ENCODE data around the gene KLLN. TPM values are rescaled to one million over a fixed set of nuclear protein-coding genes. Genes with fewer than 3 reads are reported as not detected.
"Not testable (repeated sequence)": the region's sequence is repeated elsewhere in the genome, so short reads cannot be mapped to it uniquely, and the experiment has no call there.

Gene KLLN
- total RNA-seq, 2 experiments from 2014 or later: 0.58 to 0.64 TPM

- peaks cover 18% of the 10 kb centered on the region for H3K4me1 Mint-ChIP-seq
- peaks cover 3% of the 10 kb centered on the region for H3K9me3 Mint-ChIP-seq
- peaks cover 9% of the 10 kb centered on the region for H3K36me3 Mint-ChIP-seq
- H3K27me3 Mint-ChIP-seq: no peaks in the 10 kb centered on the region
- H3K4me3 Mint-ChIP-seq: peak overlapping the region; percentile 24
- H3K27ac Mint-ChIP-seq: peak overlapping the region; percentile 6
- DNase-seq: no peak
Observed at GRCh38 chr10:87860156-87860795, 3.1 kb downstream of the KLLN start.

- DNase-seq, H3K4me3 Mint-ChIP-seq, H3K9me3 Mint-ChIP-seq, H3K27me3 Mint-ChIP-seq, H3K36me3 Mint-ChIP-seq, H3K27ac Mint-ChIP-seq: not testable (repeated sequence)
- peaks cover 10% of the 10 kb centered on the region for H3K4me1 Mint-ChIP-seq
Observed at GRCh38 chr10:87855665-87856064, 7.7 kb downstream of the KLLN start.

GRCh38 chr10:87855247-87855646, 8.1 kb downstream of the KLLN start:
- DNase-seq, H3K36me3 Mint-ChIP-seq, H3K4me1 Mint-ChIP-seq, H3K9me3 Mint-ChIP-seq, H3K4me3 Mint-ChIP-seq, H3K27me3 Mint-ChIP-seq, H3K27ac Mint-ChIP-seq: not testable (repeated sequence)

- no peak overlapping the region for H3K4me3 Mint-ChIP-seq
- H3K9me3 Mint-ChIP-seq: peaks cover 3% of the 10 kb centered on the region
- H3K27ac Mint-ChIP-seq: no peak overlapping the region
- H3K27me3 Mint-ChIP-seq: no peaks in the 10 kb centered on the region
- DNase-seq: no peak
- no peaks in the 10 kb centered on the region for H3K36me3 Mint-ChIP-seq
- peaks cover 4% of the 10 kb centered on the region for H3K4me1 Mint-ChIP-seq
Observed at GRCh38 chr10:87852089-87852488, 11.2 kb downstream of the KLLN start.

GRCh38 chr10:87850742-87851205, 12.6 kb downstream of the KLLN start:
- Mint-ChIP-seq H3K27me3 (no peaks in the 10 kb centered on the region), H3K36me3 (no peaks in the 10 kb centered on the region), H3K4me1 (peaks cover 4% of the 10 kb centered on the region), H3K4me3 (no peak overlapping the region), H3K9me3 (peaks cover 2% of the 10 kb centered on the region), H3K27ac (no peak overlapping the region)
- DNase-seq: peak; percentile 31

- Mint-ChIP-seq H3K4me3 (no peak overlapping the region), H3K27me3 (no peaks in the 10 kb centered on the region), H3K4me1 (peaks cover 4% of the 10 kb centered on the region), H3K9me3 (no peaks in the 10 kb centered on the region), H3K36me3 (no peaks in the 10 kb centered on the region), H3K27ac (no peak overlapping the region)
- DNase-seq: no peak
Observed at GRCh38 chr10:87849001-87849400, 14.3 kb downstream of the KLLN start.

GRCh38 chr10:87847550-87847949, 15.8 kb downstream of the KLLN start:
- Mint-ChIP-seq H3K36me3 (no peaks in the 10 kb centered on the region), H3K27me3 (no peaks in the 10 kb centered on the region), H3K4me3 (no peak overlapping the region), H3K9me3 (no peaks in the 10 kb centered on the region), H3K4me1 (peaks cover 4% of the 10 kb centered on the region), H3K27ac (no peak overlapping the region)
- DNase-seq: no peak

GRCh38 chr10:87846711-87847110, 16.6 kb downstream of the KLLN start:
- DNase-seq, H3K4me1 Mint-ChIP-seq, H3K9me3 Mint-ChIP-seq, H3K27ac Mint-ChIP-seq, H3K4me3 Mint-ChIP-seq, H3K27me3 Mint-ChIP-seq, H3K36me3 Mint-ChIP-seq: not testable (repeated sequence)

GRCh38 chr10:87846023-87846422, 17.3 kb downstream of the KLLN start:
- no peaks in the 10 kb centered on the region for H3K9me3 Mint-ChIP-seq
- no peak overlapping the region for H3K27ac Mint-ChIP-seq
- H3K4me3 Mint-ChIP-seq: no peak overlapping the region
- H3K4me1 Mint-ChIP-seq: peaks cover 4% of the 10 kb centered on the region
- H3K36me3 Mint-ChIP-seq: no peaks in the 10 kb centered on the region
- no peaks in the 10 kb centered on the region for H3K27me3 Mint-ChIP-seq
- DNase-seq: no peak

GRCh38 chr10:87845624-87845998, 17.7 kb downstream of the KLLN start:
- Mint-ChIP-seq H3K36me3 (no peaks in the 10 kb centered on the region), H3K27me3 (no peaks in the 10 kb centered on the region)

GRCh38 chr10:87844837-87845623, 18.3 kb downstream of the KLLN start:
- H3K4me1 Mint-ChIP-seq: no peaks in the 10 kb centered on the region
- H3K27ac Mint-ChIP-seq: no peak overlapping the region
- DNase-seq: no peak
- no peaks in the 10 kb centered on the region for H3K36me3 Mint-ChIP-seq
- H3K4me3 Mint-ChIP-seq: no peak overlapping the region
- H3K9me3 Mint-ChIP-seq: no peaks in the 10 kb centered on the region
- H3K27me3 Mint-ChIP-seq: no peaks in the 10 kb centered on the region

More at GRCh38 chr10:87845624-87845998, 17.7 kb downstream of the KLLN start:
- Mint-ChIP-seq H3K4me1 (peaks cover under 1% of the 10 kb centered on the region), H3K27ac (no peak overlapping the region), H3K9me3 (no peaks in the 10 kb centered on the region), H3K4me3 (no peak overlapping the region)
- DNase-seq: no peak

- H3K9me3 Mint-ChIP-seq: no peaks in the 10 kb centered on the region
- DNase-seq: no peak
- H3K27me3 Mint-ChIP-seq: no peaks in the 10 kb centered on the region
- no peaks in the 10 kb centered on the region for H3K36me3 Mint-ChIP-seq
- no peak overlapping the region for H3K4me3 Mint-ChIP-seq
- H3K27ac Mint-ChIP-seq: no peak overlapping the region
- no peaks in the 10 kb centered on the region for H3K4me1 Mint-ChIP-seq
Observed at GRCh38 chr10:87843714-87844113, 19.6 kb downstream of the KLLN start.

GRCh38 chr10:87842776-87843497, 20.4 kb downstream of the KLLN start:
- DNase-seq: no peak
- Mint-ChIP-seq H3K27ac (no peak overlapping the region), H3K36me3 (no peaks in the 10 kb centered on the region), H3K4me3 (no peak overlapping the region), H3K9me3 (no peaks in the 10 kb centered on the region), H3K4me1 (no peaks in the 10 kb centered on the region), H3K27me3 (no peaks in the 10 kb centered on the region)

- Mint-ChIP-seq H3K4me1 (no peaks in the 10 kb centered on the region), H3K9me3 (no peaks in the 10 kb centered on the region), H3K4me3 (no peak overlapping the region), H3K36me3 (no peaks in the 10 kb centered on the region), H3K27me3 (no peaks in the 10 kb centered on the region), H3K27ac (no peak overlapping the region)
- DNase-seq: no peak
Observed at GRCh38 chr10:87842220-87842641, 21.1 kb downstream of the KLLN start.

- H3K36me3 Mint-ChIP-seq: peaks cover 2% of the 10 kb centered on the region
- no peak overlapping the region for H3K4me3 Mint-ChIP-seq
- no peak for DNase-seq
- H3K27me3 Mint-ChIP-seq: no peaks in the 10 kb centered on the region
- H3K9me3 Mint-ChIP-seq: no peaks in the 10 kb centered on the region
- H3K27ac Mint-ChIP-seq: no peak overlapping the region
- H3K4me1 Mint-ChIP-seq: no peaks in the 10 kb centered on the region
Observed at GRCh38 chr10:87841186-87841585, 22.1 kb downstream of the KLLN start.
